GM18870 (cell line): ENCODE measurements around the gene LBP.
"Not testable (repeated sequence)": the region's sequence is repeated elsewhere in the genome, so short reads cannot be mapped to it uniquely, and the experiment has no call there.

Source experiments
- ATAC-seq: cut with Tn5 transposase; IDR thresholded peaks from one replicate; pipeline ENCODE4 v1.9.1; 2021; ENCODE audit warnings: moderate library complexity; ENCODE audit not compliant: unreplicated experiment

Gene LBP

GRCh38 chr20:38346247-38346651 is at the start of gene LBP:
LBP (plus strand) TSS chr20:38346482; CDS start chr20:38346517, 35 bp downstream.
- ATAC-seq: no peak

GRCh38 chr20:38297916-38298674 is 48.2 kb upstream of the LBP start:
- ATAC-seq: no peak

GRCh38 chr20:38298768-38299288 is 47.5 kb upstream of the LBP start:
- no peak for ATAC-seq

- no peak for ATAC-seq
Observed at GRCh38 chr20:38299963-38300362, 46.3 kb upstream of the LBP start.

- ATAC-seq: no peak
Observed at GRCh38 chr20:38300438-38300837, 45.8 kb upstream of the LBP start.

GRCh38 chr20:38301309-38301708 is 45.0 kb upstream of the LBP start:
- no peak for ATAC-seq

GRCh38 chr20:38302786-38303185 is 43.5 kb upstream of the LBP start:
- ATAC-seq: no peak

GRCh38 chr20:38303908-38304379 is 42.3 kb upstream of the LBP start, which contains the start of gene BPI:
BPI (plus strand) TSS chr20:38304156; CDS start chr20:38304224, 68 bp downstream.
- ATAC-seq: no peak

- ATAC-seq: no peak
Observed at GRCh38 chr20:38304845-38305447, 41.3 kb upstream of the LBP start.

- no peak for ATAC-seq
Observed at GRCh38 chr20:38305541-38305940, 40.7 kb upstream of the LBP start.

GRCh38 chr20:38306379-38306778 is 39.9 kb upstream of the LBP start:
- no peak for ATAC-seq

GRCh38 chr20:38307371-38308046 is 38.8 kb upstream of the LBP start:
- ATAC-seq: no peak

GRCh38 chr20:38308047-38308438 is 38.2 kb upstream of the LBP start:
- no peak for ATAC-seq

- ATAC-seq: no peak
Observed at GRCh38 chr20:38308447-38308846, 37.8 kb upstream of the LBP start.

- no peak for ATAC-seq
Observed at GRCh38 chr20:38311091-38311490, 35.2 kb upstream of the LBP start.

- ATAC-seq: no peak
Observed at GRCh38 chr20:38311491-38311890, 34.8 kb upstream of the LBP start.

- no peak for ATAC-seq
Observed at GRCh38 chr20:38313676-38314075, 32.6 kb upstream of the LBP start.

GRCh38 chr20:38314350-38314749 is 31.9 kb upstream of the LBP start:
- not testable (repeated sequence) for ATAC-seq

GRCh38 chr20:38315290-38315966 is 30.9 kb upstream of the LBP start:
- no peak for ATAC-seq

GRCh38 chr20:38316341-38316740 is 29.9 kb upstream of the LBP start:
- no peak for ATAC-seq

GRCh38 chr20:38317422-38317821 is 28.9 kb upstream of the LBP start:
- no peak for ATAC-seq
